ENCODE results near the gene CTDP1.

GRCh38 chr18:79792988-79793355 is 113.4 kb downstream of the CTDP1 start:
- TF ChIP-seq CTCF (IDR thresholded peaks at IDR 0.05; ENCODE audit: low read length) (no peak), EZH2 (IDR thresholded peaks at IDR 0.05; ENCODE audit: borderline replicate concordance, low read length) (no peak)

Data from OCI-LY1 (cell line).